Liver (tissue), 9 donors: ENCODE data around the gene HOXD11. TPM values are rescaled to one million over a fixed set of nuclear protein-coding genes. Genes with fewer than 3 reads are reported as not detected.

Experiments
- DNase-seq: peaks from one replicate; pipeline ENCODE4 v3.0.0-alpha.2; 2017; ENCODE audit warnings: low spot score
- H3K27ac ChIP-seq, 2 donors: one replicate each; pipeline ENCODE4 v1.7.0; 2013; ENCODE audit warnings: inconsistent platforms in 2 of 2, low read length in 2 of 2, control low read depth in 1 of 2, low read depth in 1 of 2, mild to moderate bottlenecking in 1 of 2
- H3K27me3 ChIP-seq, 4 donors: one replicate each; pipeline versions ENCODE4 v1.6.1 to v1.7.0; 2013; ENCODE audit warnings: low read length in 3 of 4, inconsistent platforms in 1 of 4, mild to moderate bottlenecking in 1 of 4, moderate library complexity in 1 of 4; ENCODE audit not compliant: control insufficient read depth in 4 of 4, insufficient read depth in 4 of 4
- H3K36me3 ChIP-seq, 4 donors: one replicate each; pipeline versions ENCODE4 v1.6.1 to v1.7.0; 2013; ENCODE audit warnings: low read length in 3 of 4, mild to moderate bottlenecking in 3 of 4, low read depth in 1 of 4, moderate library complexity in 1 of 4; ENCODE audit not compliant: control insufficient read depth in 4 of 4, insufficient read depth in 3 of 4
- H3K4me1 ChIP-seq, 4 donors: one replicate each; pipeline versions ENCODE4 v1.6.1 to v1.7.0; 2013; ENCODE audit warnings: low read length in 3 of 4, mild to moderate bottlenecking in 3 of 4, moderate library complexity in 1 of 4; ENCODE audit not compliant: control insufficient read depth in 4 of 4, insufficient read depth in 4 of 4
- H3K4me3 ChIP-seq, 3 donors: one replicate each; pipeline versions ENCODE4 v1.6.1 to v1.7.0; 2013; ENCODE audit warnings: low read length in 3 of 3, control low read depth in 1 of 3, low read depth in 1 of 3, mild to moderate bottlenecking in 1 of 3
- H3K9ac ChIP-seq, 2 donors: one replicate each; pipeline ENCODE4 v1.7.0; 2013; ENCODE audit warnings: low read length in 2 of 2, mild to moderate bottlenecking in 2 of 2, moderate library complexity in 2 of 2, control low read depth in 1 of 2, low read depth in 1 of 2
- H3K9me3 ChIP-seq, 4 donors: one replicate each; pipeline versions ENCODE4 v1.6.1 to v1.7.0; 2013; ENCODE audit warnings: low read length in 3 of 4; ENCODE audit not compliant: control insufficient read depth in 4 of 4
- ATF3 ChIP-seq: IDR thresholded peaks from 2 replicates; pipeline ENCODE4 v1.6.1; 2016; ENCODE audit warnings: antibody characterized with exemption
- CTCF ChIP-seq: fragments of 150-350 bp; IDR thresholded peaks from 2 replicates; pipeline ENCODE4 v1.5.1; 2017; ENCODE audit warnings: improper control_type of control experiment, low read depth, low read length; ENCODE audit not compliant: missing input control
- FOXA2 ChIP-seq: IDR thresholded peaks from 2 replicates; pipeline ENCODE4 v1.6.1; 2016; ENCODE audit warnings: antibody characterized with exemption
- GABPA ChIP-seq, 2 donors: IDR thresholded peaks in 1 of 2; conservative IDR thresholded peaks in 1 of 2; 2 replicates each; pipeline ENCODE4 v1.6.1; 2016; ENCODE audit warnings: antibody characterized with exemption in 2 of 2, mild to moderate bottlenecking in 1 of 2, moderate library complexity in 1 of 2
- HNF4A ChIP-seq, 2 donors: conservative IDR thresholded peaks; 2 replicates each; pipeline ENCODE4 v1.6.1; 2016; ENCODE audit warnings: antibody characterized with exemption in 2 of 2, mild to moderate bottlenecking in 2 of 2
- HNF4G ChIP-seq: IDR thresholded peaks from 2 replicates; pipeline ENCODE4 v1.6.1; 2016; ENCODE audit warnings: antibody characterized with exemption
- JUND ChIP-seq, 2 donors: IDR thresholded peaks; 2 replicates each; pipeline ENCODE4 v1.6.1; 2016; ENCODE audit warnings: antibody characterized with exemption in 2 of 2
- MAX ChIP-seq: IDR thresholded peaks from 2 replicates; pipeline ENCODE4 v1.6.1; 2016; ENCODE audit warnings: antibody characterized with exemption
- NR2F2 ChIP-seq: IDR thresholded peaks from 2 replicates; pipeline ENCODE4 v1.6.1; 2016; ENCODE audit warnings: antibody characterized with exemption
- RAD21 ChIP-seq, 2 donors: IDR thresholded peaks; 2 replicates each; pipeline ENCODE4 v1.6.1; 2016; ENCODE audit warnings: antibody characterized with exemption in 2 of 2, mild to moderate bottlenecking in 2 of 2
- REST ChIP-seq: IDR thresholded peaks from 2 replicates; pipeline ENCODE4 v1.6.1; 2016; ENCODE audit warnings: antibody characterized with exemption, mild to moderate bottlenecking
- RXRA ChIP-seq, 2 donors: IDR thresholded peaks; 2 replicates each; pipeline ENCODE4 v1.6.1; 2017 to 2018; ENCODE audit warnings: antibody characterized with exemption in 2 of 2, mild to moderate bottlenecking in 1 of 2
- SP1 ChIP-seq: IDR thresholded peaks from 2 replicates; pipeline ENCODE4 v1.6.1; 2018; ENCODE audit warnings: antibody characterized with exemption, mild to moderate bottlenecking
- TAF1 ChIP-seq: conservative IDR thresholded peaks from 2 replicates; pipeline ENCODE4 v1.6.1; 2016; ENCODE audit warnings: antibody characterized with exemption, mild to moderate bottlenecking
- YY1 ChIP-seq: IDR thresholded peaks from 2 replicates; pipeline ENCODE4 v1.6.1; 2016; ENCODE audit warnings: antibody characterized with exemption, mild to moderate bottlenecking
- ZBTB33 ChIP-seq: IDR thresholded peaks from 2 replicates; pipeline ENCODE4 v1.6.1; 2016; ENCODE audit warnings: antibody characterized with exemption
- WGBS: extraction: QIAGEN DNeasy Blood & Tissue Kit; methylation state at CpG from one replicate; pipeline ENCODE4 v1.1.7; 2013; 5-methylcytosine and 5-hydroxymethylcytosine counted together
- polyA plus RNA-seq, 2 donors: library from polyadenylated mRNA; stranded (reverse) in 1 of 2; unstranded in 1 of 2; fragments of 200-250 nt in 1 of 2; fragments of >200 nt in 1 of 2; fragmentation: Nextera tagmentation in 1 of 2; extraction: Ambion mirVana in 1 of 2; gene quantifications; one replicate each; pipeline versions ENCODE4 v1.2.1 to v1.2.3, GENCODE V29; 2013 to 2015
- total RNA-seq, 2 donors: library from RNA; depleted of rRNA; stranded (reverse); fragments of >200 nt; gene quantifications; one replicate each; pipeline ENCODE4 v1.2.3, GENCODE V29; 2014
- donor health status: healthy.
- donor health status: healthy.
- donor health status: healthy.
- donor health status: healthy.
- donor health status: healthy.

HOXD11 gene
- total and polyA plus RNA-seq, 4 donors: not detected

- no peak for TF ChIP-seq REST
- TF ChIP-seq YY1: no peak
- TF ChIP-seq TAF1: no peak
- no peak for TF ChIP-seq CTCF
- TF ChIP-seq GABPA (IDR thresholded peaks at IDR 0.05 in 1 of 2, conservative IDR thresholded peaks at IDR 0.05 in 1 of 2): no peak
- no peak for TF ChIP-seq MAX
- Histone ChIP-seq H3K27ac (no peak overlapping the region), H3K4me1 (peaks cover 0 to 23% (median 6%) of the 10 kb centered on the region in 4 donors), H3K4me3 (no peak overlapping the region), H3K9ac (no peak overlapping the region), H3K36me3 (no peaks in the 10 kb centered on the region), H3K27me3 (peaks cover 27 to 70% (median 37%) of the 10 kb centered on the region in 4 donors), H3K9me3 (no peaks in the 10 kb centered on the region)
- 16% methylated on average over 7 of the region's 7 CpGs for WGBS
- DNase-seq: no peak
Observed at GRCh38 chr2:176102309-176102866, 4.7 kb upstream of the HOXD11 start.

GRCh38 chr2:176103194-176103593, 3.9 kb upstream of the HOXD11 start:
- H3K4me3 ChIP-seq: no peak overlapping the region
- peaks cover 0 to 21% (median 3%) of the 10 kb centered on the region in 4 donors for H3K4me1 ChIP-seq
- no peak overlapping the region for H3K27ac ChIP-seq
- no peak overlapping the region for H3K9ac ChIP-seq
- H3K36me3 ChIP-seq: no peaks in the 10 kb centered on the region
- H3K9me3 ChIP-seq: no peaks in the 10 kb centered on the region
- DNase-seq: no peak
- WGBS: 25% methylated on average over 7 of the region's 7 CpGs
- no peak for TF ChIP-seq FOXA2
- no peak for TF ChIP-seq RAD21 (IDR thresholded peaks at IDR 0.05)
- no peak for TF ChIP-seq GABPA (IDR thresholded peaks at IDR 0.05 in 1 of 2, conservative IDR thresholded peaks at IDR 0.05 in 1 of 2)
- no peak for TF ChIP-seq SP1
- TF ChIP-seq NR2F2: no peak
- no peak for TF ChIP-seq HNF4G
- TF ChIP-seq ATF3: no peak
- no peak for TF ChIP-seq YY1
- no peak for TF ChIP-seq RXRA (IDR thresholded peaks at IDR 0.05)
- no peak for TF ChIP-seq HNF4A (conservative IDR thresholded peaks at IDR 0.05)
- no peak for TF ChIP-seq ZBTB33
- TF ChIP-seq MAX: no peak
- TF ChIP-seq TAF1: no peak
- no peak for TF ChIP-seq REST
- TF ChIP-seq JUND (IDR thresholded peaks at IDR 0.05): no peak
- peaks cover 26 to 66% (median 37%) of the 10 kb centered on the region in 4 donors for H3K27me3 ChIP-seq
